Prostate gland (tissue), 2 donors: Measurements from ENCODE around the gene HRC. TPM values are rescaled to one million over a fixed set of nuclear protein-coding genes. Genes with fewer than 3 reads are reported as not detected.
A peak's percentile ranks its signal among the peaks of the same experiment; 100 is the strongest.
"Not testable (repeated sequence)": the region's sequence is repeated elsewhere in the genome, so short reads cannot be mapped to it uniquely, and the experiment has no call there.

Experiments used
- DNase-seq: peaks from one replicate; pipeline ENCODE4 v3.0.0-alpha.2; 2019; ENCODE audit warnings: low spot score
- H3K27ac ChIP-seq, 2 donors: fragments of 200-600 bp; sonication (generic); 2 replicates each; pipeline ENCODE4 v1.5.1; 2017 to 2019
- H3K27me3 ChIP-seq: fragments of 200-600 bp; sonication (generic); replicated peaks from 2 replicates; pipeline ENCODE4 v1.5.1; 2019; ENCODE audit not compliant: insufficient read depth
- H3K36me3 ChIP-seq, 2 donors: fragments of 200-600 bp; sonication (generic); 1 replicate in 1 of 2; 2 replicates in 1 of 2; pipeline versions ENCODE4 v1.5.1 to v1.8.1; 2017 to 2019
- H3K4me1 ChIP-seq: fragments of 200-600 bp; sonication (generic); replicated peaks from 2 replicates; pipeline ENCODE4 v1.5.1; 2019
- H3K4me3 ChIP-seq, 2 donors: fragments of 200-600 bp; sonication (generic); 2 replicates each; pipeline ENCODE4 v1.5.1; 2017 to 2019
- H3K9me3 ChIP-seq: fragments of 200-600 bp; sonication (generic); 2 replicates; pipeline ENCODE4 v1.5.1; 2017
- CTCF ChIP-seq, 4 experiments: fragments of 200-600 bp in 2 of 4; fragments of 450-650 bp in 2 of 4; sonication (generic) in 2 of 4; IDR thresholded peaks; 1 replicate in 3 of 4; 2 replicates in 1 of 4; pipeline ENCODE4 v1.5.1; 2016 to 2019; ENCODE audit warnings: antibody characterized with exemption in 4 of 4, mild to moderate bottlenecking in 2 of 4, moderate library complexity in 2 of 4
- POLR2A ChIP-seq: fragments of 450-650 bp; IDR thresholded peaks from one replicate; pipeline ENCODE4 v1.6.1; 2016; ENCODE audit warnings: antibody characterized with exemption, mild to moderate bottlenecking
- POLR2AphosphoS5 ChIP-seq: sonication (generic); formaldehyde crosslinking; IDR thresholded peaks from one replicate; pipeline ENCODE4 v1.6.1; 2017; ENCODE audit warnings: antibody characterized with exemption
- WGBS: methylation state at CpG from one replicate; pipeline ENCODE4 v1.1.5; 2018; 5-methylcytosine and 5-hydroxymethylcytosine counted together
- intact Hi-C: fragments of 100-400 bp; cut with DNase I; formaldehyde crosslinking; loops from one replicate; pipeline ENCODE4 v1.14.2; 2022
- total RNA-seq, 2 donors: library from RNA; depleted of rRNA; stranded (reverse); fragments of >200 nt; gene quantifications; one replicate each; pipeline ENCODE4 v1.1.0, GENCODE V29; 2016

The HRC gene
- total RNA-seq, 2 donors from 2014 or later = 3.8 to 6.7 TPM

- H3K4me3 ChIP-seq = no peak overlapping the region
- TF ChIP-seq POLR2A = no peak
- no peak for TF ChIP-seq POLR2AphosphoS5
- TF ChIP-seq CTCF (IDR thresholded peaks at IDR 0.05) = no peak
- 64% methylated on average over 15 of the region's 15 CpGs for WGBS
- H3K9me3 ChIP-seq = no peaks in the 10 kb centered on the region
- H3K36me3 ChIP-seq = no peaks in the 10 kb centered on the region
- no peak for DNase-seq
- peak overlapping the region in 1 of 2 donors; percentile 47 for H3K27ac ChIP-seq
- no peaks in the 10 kb centered on the region for H3K27me3 ChIP-seq
- H3K4me1 ChIP-seq = no peaks in the 10 kb centered on the region
- intact Hi-C loops = no loop called here
Measured at GRCh38 chr19:49128545-49129237, 26.5 kb downstream of the HRC start.

GRCh38 chr19:49127674-49128544, 27.3 kb downstream of the HRC start:
- WGBS = 4% methylated on average over 57 of the region's 63 CpGs
- Histone ChIP-seq H3K27me3 (no peaks in the 10 kb centered on the region), H3K27ac (peak overlapping the region; percentile 47 to 67), H3K4me1 (no peaks in the 10 kb centered on the region), H3K9me3 (no peaks in the 10 kb centered on the region), H3K36me3 (no peaks in the 10 kb centered on the region), H3K4me3 (peak overlapping the region; percentile 10 to 18)
- DNase-seq = peak; percentile 96
- intact Hi-C loops = no loop called here
- TF ChIP-seq POLR2AphosphoS5 = peak; percentile 80
- TF ChIP-seq CTCF (IDR thresholded peaks at IDR 0.05) = peak in 2 of 4 experiments; percentile 39 to 44
- peak; percentile 61 for TF ChIP-seq POLR2A

- H3K27ac ChIP-seq = peak overlapping the region in 1 of 2 donors; percentile 67
- intact Hi-C loops, H3K36me3 ChIP-seq, H3K4me3 ChIP-seq, H3K9me3 ChIP-seq, DNase-seq, H3K27me3 ChIP-seq, H3K4me1 ChIP-seq: not testable (repeated sequence)
- WGBS = 95% methylated on average over 12 of the region's 12 CpGs
Measured at GRCh38 chr19:49127225-49127624, 28.0 kb downstream of the HRC start.

- Histone ChIP-seq H3K4me1 (no peaks in the 10 kb centered on the region), H3K4me3 (no peak overlapping the region), H3K9me3 (no peaks in the 10 kb centered on the region), H3K36me3 (no peaks in the 10 kb centered on the region), H3K27me3 (no peaks in the 10 kb centered on the region), H3K27ac (no peak overlapping the region)
- no peak for DNase-seq
- TF ChIP-seq CTCF (IDR thresholded peaks at IDR 0.05) (no peak), POLR2A (no peak), POLR2AphosphoS5 (no peak)
- WGBS = 65% methylated on average over 4 of the region's 4 CpGs
- intact Hi-C loops = no loop called here
Measured at GRCh38 chr19:49126575-49126974, 28.6 kb downstream of the HRC start.

GRCh38 chr19:49125025-49125731, 30.0 kb downstream of the HRC start:
- WGBS = 24% methylated on average over 22 of the region's 23 CpGs
- no peaks in the 10 kb centered on the region for H3K9me3 ChIP-seq
- intact Hi-C loops = no loop called here
- H3K27ac ChIP-seq = peak overlapping the region in 1 of 2 donors; percentile 19
- H3K4me1 ChIP-seq = peaks cover under 1% of the 10 kb centered on the region
- TF ChIP-seq CTCF (IDR thresholded peaks at IDR 0.05) (no peak), POLR2AphosphoS5 (no peak), POLR2A (no peak)
- no peak for DNase-seq
- no peaks in the 10 kb centered on the region for H3K36me3 ChIP-seq
- no peak overlapping the region for H3K4me3 ChIP-seq
- H3K27me3 ChIP-seq = no peaks in the 10 kb centered on the region

- DNase-seq, H3K36me3 ChIP-seq, H3K4me1 ChIP-seq, H3K4me3 ChIP-seq, H3K27ac ChIP-seq, H3K27me3 ChIP-seq, intact Hi-C loops, H3K9me3 ChIP-seq: not testable (repeated sequence)
- 94% methylated on average over 11 of the region's 11 CpGs for WGBS
Measured at GRCh38 chr19:49123285-49123684, 31.9 kb downstream of the HRC start.

GRCh38 chr19:49121841-49122240, 33.4 kb downstream of the HRC start:
- DNase-seq, H3K27ac ChIP-seq, intact Hi-C loops, H3K9me3 ChIP-seq, H3K27me3 ChIP-seq, H3K36me3 ChIP-seq, H3K4me3 ChIP-seq: not testable (repeated sequence)
- H3K4me1 ChIP-seq = peaks cover 14% of the 10 kb centered on the region
- WGBS = 76% methylated on average over 10 of the region's 10 CpGs
